GM10248 (cell line): Measurements from ENCODE around the gene CTCFL.

Source experiments
- CTCF ChIA-PET: fragments of 300-600 bp; sonication (Branson Sonifier 250); formaldehyde crosslinking; extraction: SDS; loops from one replicate; lab custom pipeline; 2021; ENCODE audit warnings: antibody characterized with exemption; lab: Yijun Ruan, JAX
- POLR2A ChIA-PET: fragments of 350-650 bp; sonication (Branson Sonifier 250); formaldehyde crosslinking; extraction: SDS; loops from one replicate; lab custom pipeline; 2020; ENCODE audit warnings: antibody characterized with exemption; lab: Yijun Ruan, JAX
- DNase-seq: peaks from one replicate; pipeline ENCODE4 v3.0.0; 2012; ENCODE audit errors: extremely low spot score
- CTCF ChIP-seq: IDR thresholded peaks from 2 replicates; pipeline ENCODE4 v1.5.1; 2012; ENCODE audit warnings: mild to moderate bottlenecking, low read depth; ENCODE audit errors: extremely low read depth, missing control alignments, control extremely low read depth

The CTCFL gene

GRCh38 chr20:57529160-57529585 is 4.2 kb upstream of the CTCFL start:
- CTCF ChIA-PET = no interaction called here
- no peak for DNase-seq

GRCh38 chr20:57528148-57528547 is 3.2 kb upstream of the CTCFL start:
- ChIA-PET POLR2A (no interaction called here), CTCF (no interaction called here)
- no peak for TF ChIP-seq CTCF
- DNase-seq = no peak

More at GRCh38 chr20:57529160-57529585, 4.2 kb upstream of the CTCFL start:
- POLR2A ChIA-PET = no interaction called here
- no peak for TF ChIP-seq CTCF

GRCh38 chr20:57527728-57528127 is 2.8 kb upstream of the CTCFL start:
- DNase-seq = no peak
- TF ChIP-seq CTCF = no peak
- CTCF ChIA-PET = interaction anchor here (1.1 to 1.2 kb wide), 2 partner anchors 29 to 68 kb away, joined by 3 to 4 read pairs; no protein-coding TSS in a partner anchor
- POLR2A ChIA-PET = no interaction called here

GRCh38 chr20:57526885-57527460 is 2.0 kb upstream of the CTCFL start:
- TF ChIP-seq CTCF = no peak

DNA sequence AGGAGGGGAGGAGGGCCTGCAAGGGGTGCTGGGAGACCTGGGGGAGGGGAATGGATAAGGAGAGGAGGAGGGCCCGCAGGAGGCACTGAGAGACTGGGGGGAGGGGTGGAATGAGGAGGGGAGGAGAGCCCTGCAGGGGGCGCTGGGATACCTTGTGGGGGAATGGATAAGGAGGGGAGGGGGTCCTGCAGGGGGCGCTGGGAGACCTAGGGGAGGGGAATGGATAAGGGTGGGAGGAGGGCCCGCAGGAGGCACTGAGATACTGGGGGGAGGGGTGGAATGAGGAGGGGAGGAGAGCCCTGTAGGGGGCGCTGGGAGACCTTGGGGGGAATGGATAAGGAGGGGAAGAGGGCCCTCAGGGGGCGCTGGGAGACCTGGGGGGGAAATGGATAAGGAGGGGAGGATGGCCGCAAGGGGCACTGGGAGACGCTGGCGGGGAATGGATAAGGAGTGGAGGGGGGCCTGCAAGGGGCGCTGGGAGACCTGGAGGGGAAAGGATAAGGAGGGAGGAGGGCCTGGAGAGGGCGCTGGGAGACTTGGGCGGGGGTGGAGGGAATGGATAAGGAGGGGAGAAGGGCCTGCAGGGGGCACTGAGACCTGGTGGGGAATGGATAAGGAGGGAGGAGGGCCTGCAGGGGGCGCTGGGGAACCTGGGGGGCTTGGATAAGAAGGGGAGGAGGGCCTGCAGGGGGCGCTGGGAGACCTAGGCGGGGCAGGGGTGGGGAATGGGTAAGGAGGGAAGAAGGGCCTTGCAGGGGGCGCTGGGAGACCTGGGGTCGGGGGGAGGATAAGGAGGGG is 1.3 kb upstream of the CTCFL start:
- ChIA-PET POLR2A (no interaction called here), CTCF (interaction anchor here (1.2 kb wide), 1 partner anchor 70 kb away, joined by 3 read pairs; no protein-coding TSS in a partner anchor)
- no peak for TF ChIP-seq CTCF
- DNase-seq = no peak

More at GRCh38 chr20:57526885-57527460, 2.0 kb upstream of the CTCFL start:
- CTCF ChIA-PET = interaction anchor here (1.1 to 1.2 kb wide), 2 partner anchors 28 to 69 kb away, joined by 3 to 4 read pairs; no protein-coding TSS in a partner anchor
- POLR2A ChIA-PET = no interaction called here
- DNase-seq = no peak

DNA sequence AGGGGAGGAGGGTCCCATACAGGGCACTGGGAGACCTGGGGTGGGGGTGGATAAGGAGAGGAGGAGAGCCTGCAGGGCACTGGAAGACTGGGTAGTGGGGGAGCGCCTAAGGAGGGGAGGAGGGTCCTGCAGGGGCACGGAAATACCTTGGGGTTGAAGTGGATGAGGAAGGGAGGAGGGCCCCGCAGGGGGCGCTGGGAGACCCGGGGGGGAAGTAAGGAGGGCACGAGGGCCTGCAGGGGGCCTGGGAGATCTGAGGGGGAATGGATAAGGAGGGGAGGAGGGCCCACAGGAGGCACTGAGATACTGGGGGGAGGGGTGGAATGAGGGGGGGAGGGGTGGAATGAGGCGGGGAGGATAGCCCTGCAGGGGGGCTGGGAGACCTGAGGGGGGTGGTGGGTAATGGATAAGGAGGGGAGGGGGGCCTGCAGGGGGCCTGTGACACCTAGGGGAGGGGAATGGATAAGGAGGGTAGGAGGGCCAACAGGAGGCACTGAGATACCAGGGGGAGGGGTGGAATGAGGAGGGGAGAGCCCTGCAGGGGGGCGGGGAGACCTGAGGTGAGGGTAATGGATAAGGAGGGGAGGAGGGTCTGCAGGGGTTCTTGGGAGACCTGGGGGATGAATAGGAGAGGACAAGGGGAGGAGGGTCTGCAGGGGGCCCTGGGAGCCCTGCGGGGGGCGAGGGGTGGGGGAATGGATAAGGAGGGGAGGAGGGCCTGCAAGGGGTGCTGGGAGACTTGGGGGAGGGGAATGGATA is 567 bp upstream of the CTCFL start:
- POLR2A ChIA-PET = no interaction called here
- no peak for DNase-seq
- no peak for TF ChIP-seq CTCF
- CTCF ChIA-PET = no interaction called here
